NAMALWA (cell line): Measurements from ENCODE around the gene ATG9A.
A peak's percentile ranks its signal among the peaks of the same experiment; 100 is the strongest.
"Not testable (repeated sequence)": the region's sequence is repeated elsewhere in the genome, so short reads cannot be mapped to it uniquely, and the experiment has no call there.

ENCODE experiments used
- DNase-seq: peaks from one replicate; pipeline ENCODE4 v3.0.0-alpha.2; 2015; ENCODE audit warnings: low spot score

ATG9A gene, protein sequence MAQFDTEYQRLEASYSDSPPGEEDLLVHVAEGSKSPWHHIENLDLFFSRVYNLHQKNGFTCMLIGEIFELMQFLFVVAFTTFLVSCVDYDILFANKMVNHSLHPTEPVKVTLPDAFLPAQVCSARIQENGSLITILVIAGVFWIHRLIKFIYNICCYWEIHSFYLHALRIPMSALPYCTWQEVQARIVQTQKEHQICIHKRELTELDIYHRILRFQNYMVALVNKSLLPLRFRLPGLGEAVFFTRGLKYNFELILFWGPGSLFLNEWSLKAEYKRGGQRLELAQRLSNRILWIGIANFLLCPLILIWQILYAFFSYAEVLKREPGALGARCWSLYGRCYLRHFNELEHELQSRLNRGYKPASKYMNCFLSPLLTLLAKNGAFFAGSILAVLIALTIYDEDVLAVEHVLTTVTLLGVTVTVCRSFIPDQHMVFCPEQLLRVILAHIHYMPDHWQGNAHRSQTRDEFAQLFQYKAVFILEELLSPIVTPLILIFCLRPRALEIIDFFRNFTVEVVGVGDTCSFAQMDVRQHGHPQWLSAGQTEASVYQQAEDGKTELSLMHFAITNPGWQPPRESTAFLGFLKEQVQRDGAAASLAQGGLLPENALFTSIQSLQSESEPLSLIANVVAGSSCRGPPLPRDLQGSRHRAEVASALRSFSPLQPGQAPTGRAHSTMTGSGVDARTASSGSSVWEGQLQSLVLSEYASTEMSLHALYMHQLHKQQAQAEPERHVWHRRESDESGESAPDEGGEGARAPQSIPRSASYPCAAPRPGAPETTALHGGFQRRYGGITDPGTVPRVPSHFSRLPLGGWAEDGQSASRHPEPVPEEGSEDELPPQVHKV

DNA sequence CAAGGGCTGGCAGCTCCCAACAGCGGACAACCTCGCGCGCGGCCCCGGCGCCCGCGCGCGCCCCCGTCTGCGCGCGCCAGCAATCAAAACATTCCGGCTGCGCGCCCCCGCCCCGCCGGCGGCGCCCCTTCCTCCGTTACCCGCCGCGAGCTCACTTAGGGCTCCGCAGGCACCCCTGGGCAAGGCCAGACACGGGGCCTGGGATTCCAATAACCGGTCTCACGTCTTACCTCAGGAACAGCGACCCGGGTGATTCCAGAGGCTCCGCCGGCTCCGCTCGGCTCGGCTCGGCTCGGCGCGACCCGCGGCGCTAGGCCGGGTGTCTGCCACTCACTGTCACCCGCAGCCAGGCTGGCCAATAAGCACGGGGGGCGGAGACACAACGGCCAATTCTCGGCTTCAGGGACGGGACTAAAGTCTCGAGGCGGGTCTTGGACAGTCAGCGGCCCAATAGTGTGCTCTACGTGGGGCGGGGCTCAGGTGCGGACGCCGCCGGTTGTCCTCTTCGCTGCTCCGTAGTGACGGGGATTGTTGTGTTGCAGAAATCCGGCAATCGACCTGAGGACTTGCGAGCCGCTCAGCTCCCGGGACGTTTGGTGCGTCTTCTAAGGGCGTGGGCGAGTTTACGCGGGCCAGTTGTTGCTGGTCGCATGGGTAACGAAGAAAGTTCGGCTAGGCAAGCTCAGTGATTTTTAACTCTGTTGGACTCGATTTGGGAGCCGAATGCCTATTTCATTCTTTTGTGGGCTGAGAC, at the start of gene ATG9A, which contains the start of gene ANKZF1:
Gene ATG9A, minus strand, starts transcription at position 332 of the 754 bp plus-strand sequence. CDS start 1,612 bp downstream, outside the sequence.
Gene ANKZF1, plus strand, starts transcription at position 502 of the 754 bp plus-strand sequence. CDS start 452 bp downstream, outside the sequence.
- DNase-seq = peak; percentile 99

DNA sequence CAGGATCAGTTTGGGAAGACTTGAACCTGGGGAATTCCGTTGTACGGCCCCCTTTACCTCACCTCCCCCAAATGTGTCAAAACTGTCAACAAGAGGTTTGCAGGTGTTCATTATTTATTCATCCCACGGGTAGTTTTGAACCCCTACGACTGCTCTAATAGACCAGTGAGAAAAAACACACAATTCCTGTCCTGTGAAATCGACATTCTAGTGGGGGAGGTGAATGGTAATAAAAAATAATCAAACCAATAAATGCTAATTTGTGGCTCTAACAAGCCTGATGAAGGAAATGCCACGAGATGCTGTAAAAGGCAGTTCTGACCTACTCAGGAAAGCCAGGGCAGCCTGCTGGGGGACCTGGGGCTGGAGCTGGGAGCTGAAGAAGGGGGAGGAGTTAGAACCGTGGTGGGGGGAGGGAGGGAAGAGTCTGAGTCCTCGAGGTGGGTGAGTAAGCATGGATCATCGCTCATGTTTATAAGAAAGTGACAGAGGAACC, 49.3 kb upstream of the ATG9A start:
- DNase-seq = peak; percentile 82

DNA sequence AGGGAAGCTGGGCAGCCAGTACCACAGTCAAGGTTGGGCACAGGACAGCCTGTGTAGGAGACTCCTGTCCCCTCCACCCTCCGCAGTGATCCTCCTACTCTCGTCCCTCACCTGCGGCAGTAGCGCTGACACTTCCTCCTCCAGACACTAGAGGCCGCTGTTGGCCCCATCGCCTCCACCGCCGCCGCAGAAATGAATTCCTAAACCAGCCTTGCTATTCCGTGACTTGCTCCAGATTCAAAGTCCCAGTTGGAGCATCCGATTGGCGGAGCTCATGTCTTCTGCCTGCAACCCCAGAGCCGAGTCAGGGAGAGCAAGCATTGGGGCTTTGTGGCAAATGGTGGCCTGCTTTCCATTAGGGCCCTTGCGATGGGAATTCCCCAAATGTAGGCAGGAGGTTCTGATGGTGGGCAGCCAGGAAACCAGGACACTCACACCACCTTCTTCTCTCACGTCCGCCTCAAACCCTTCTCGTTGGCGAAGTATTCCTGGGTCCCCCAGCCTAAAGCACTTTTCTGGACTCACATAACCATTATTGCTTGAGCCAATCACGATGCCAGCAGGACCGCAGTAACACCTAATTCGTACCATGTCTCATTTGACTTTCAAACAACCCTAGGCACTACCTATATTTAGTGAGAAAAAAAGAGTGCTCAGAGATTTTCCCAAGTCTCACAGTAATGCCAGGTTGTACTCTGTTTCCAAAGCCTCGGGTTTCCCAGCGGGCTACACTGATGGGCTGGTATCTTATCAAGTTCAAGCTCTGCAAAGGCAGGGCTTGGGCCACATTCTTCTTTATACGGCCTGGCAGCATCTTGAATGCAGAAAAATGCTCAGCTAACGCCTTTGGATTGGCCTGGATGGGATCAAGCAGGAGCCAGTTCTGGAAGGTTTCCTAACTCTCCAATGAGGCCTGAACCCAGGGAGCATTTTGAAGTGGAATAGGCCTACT, 48.5 kb upstream of the ATG9A start:
- peak; percentile 84 for DNase-seq

- no peak for DNase-seq
These were observed 45.0 kb upstream of the ATG9A start for GRCh38 chr2:219274361-219274921.

DNA sequence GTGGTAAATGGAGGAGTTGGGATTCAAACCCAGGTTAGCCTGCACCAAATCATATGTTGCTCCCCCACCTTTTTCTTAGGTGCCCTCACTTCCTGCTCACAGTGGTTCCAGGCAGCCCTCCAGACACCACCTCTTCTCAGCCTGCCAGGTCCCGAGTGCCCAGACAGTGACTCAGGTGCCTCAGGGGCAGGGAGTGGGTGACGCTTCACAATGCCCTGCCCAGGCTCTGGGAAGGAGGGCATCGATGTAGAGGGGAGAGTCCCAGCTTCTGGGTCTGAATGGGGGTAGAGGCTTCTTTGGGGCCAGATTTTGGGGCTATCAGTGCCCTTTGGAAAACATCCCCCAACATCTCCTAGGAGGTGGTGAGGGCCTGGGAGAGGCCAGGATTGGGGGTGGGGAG, 44.5 kb upstream of the ATG9A start:
- no peak for DNase-seq

DNA sequence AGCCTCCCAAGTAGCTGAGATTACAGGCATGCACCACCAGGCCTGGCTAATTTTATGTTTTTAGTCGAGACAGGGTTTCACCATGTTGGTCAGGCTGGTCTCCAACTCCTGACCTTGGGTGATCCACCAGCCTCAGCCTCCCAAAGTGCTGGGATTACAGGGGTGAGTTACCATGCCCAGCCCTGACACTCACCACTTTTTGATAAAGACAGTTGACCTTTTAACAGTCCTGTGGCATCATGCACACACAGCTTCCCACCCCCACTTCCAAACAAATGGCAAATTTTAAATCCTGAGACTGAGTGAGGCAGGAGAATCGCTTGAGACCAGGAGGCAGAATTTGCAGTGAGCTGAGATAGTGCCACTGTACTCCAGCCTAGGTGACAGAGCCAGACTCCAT, 43.6 kb upstream of the ATG9A start:
- DNase-seq = no peak

DNA sequence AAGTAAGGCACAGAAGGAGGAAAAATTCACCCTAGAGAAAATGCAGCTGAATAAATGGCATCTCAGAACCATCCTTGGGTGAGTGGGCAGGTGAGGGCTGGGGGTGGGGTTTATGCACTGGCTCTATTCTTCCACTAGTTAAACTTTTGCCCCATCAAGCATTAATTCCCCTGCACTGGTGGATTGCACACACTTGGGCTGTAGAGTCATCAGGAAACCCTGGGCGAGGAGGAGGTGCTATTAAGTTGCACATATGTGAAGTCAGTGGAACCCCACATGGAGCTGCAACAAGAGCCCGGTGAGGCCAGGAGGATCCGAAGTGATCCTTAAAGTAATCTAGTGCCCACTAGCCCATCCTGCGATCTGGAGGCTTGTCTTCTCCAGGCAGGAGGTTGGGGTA, 42.9 kb upstream of the ATG9A start:
- DNase-seq = no peak

GRCh38 chr2:219271021-219271420, 41.6 kb upstream of the ATG9A start:
- DNase-seq = no peak

- DNase-seq = no peak
These were observed 40.6 kb upstream of the ATG9A start for GRCh38 chr2:219270055-219270372.

DNA sequence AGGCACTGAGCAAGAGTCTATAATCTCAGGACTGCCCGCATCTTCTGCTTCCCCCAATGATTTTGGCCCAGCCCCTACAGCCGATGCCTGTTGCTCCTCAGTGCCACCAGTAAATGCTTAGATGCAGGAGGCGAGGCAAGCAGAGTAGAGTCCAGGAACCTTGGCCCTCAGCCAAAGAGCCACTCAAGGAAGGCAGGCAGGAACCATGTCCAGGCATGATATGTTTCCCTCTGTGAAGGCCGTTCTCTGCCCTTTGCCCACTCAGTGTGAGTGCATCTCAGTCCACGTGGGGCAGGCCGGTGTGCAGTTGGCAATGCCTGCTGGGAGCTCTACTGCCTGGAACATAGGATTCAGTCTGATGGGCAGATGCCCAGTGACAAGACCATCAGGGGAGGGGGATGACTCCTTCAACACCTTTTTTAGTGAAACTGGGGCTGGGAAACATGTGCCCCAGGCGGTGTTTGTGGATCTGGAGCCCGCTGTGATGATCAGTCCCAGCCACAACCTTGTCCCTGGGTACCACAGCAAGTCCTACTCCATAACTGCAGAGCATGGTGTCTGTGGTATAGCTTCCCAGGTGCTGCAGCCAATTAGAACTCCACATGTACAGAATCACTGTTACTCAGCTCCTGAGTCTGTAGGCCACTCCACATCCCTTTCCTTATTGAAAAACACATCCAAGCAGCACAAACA, 40.1 kb upstream of the ATG9A start:
- no peak for DNase-seq

DNA sequence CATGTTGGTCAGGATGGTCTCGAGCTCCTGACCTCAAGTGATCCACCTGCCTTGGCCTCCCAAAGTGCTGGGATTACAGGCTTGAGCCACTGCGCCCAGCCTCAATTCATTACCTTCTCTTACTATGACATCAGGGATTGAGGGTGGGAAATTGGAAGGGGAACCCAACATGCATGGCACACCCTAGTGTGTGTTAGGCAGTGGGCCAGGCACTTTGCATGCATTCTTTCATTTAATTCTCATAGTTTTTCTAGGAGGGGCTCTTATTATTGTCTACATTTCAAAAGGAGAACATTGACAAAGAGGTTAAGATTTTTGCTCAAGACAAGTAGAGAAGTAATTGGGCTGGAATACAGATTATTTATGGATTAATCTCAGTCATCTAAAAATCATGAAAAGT, 38.9 kb upstream of the ATG9A start:
- DNase-seq = no peak

- no peak for DNase-seq
These were observed 37.5 kb upstream of the ATG9A start for GRCh38 chr2:219266886-219267285.

DNA sequence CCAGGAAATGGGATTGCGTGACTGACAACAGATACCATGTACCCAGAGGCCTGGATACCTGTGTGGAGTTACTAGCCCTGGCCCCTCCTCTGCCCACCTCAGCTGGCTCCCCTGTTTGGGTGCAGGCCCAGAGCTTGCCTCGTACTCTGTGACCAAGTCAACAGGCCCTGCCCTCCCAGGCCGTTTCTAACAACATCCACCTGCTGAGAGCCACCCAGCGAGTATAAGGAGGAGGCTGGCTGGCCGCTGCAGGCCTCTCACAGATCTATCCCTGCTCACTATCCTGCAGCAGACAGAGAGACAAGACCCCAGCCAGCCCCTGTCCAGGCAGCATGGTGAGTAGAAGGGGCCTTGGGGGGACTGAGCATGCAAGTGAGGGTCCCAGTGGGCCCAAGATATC, 36.8 kb upstream of the ATG9A start:
- no peak for DNase-seq

DNA sequence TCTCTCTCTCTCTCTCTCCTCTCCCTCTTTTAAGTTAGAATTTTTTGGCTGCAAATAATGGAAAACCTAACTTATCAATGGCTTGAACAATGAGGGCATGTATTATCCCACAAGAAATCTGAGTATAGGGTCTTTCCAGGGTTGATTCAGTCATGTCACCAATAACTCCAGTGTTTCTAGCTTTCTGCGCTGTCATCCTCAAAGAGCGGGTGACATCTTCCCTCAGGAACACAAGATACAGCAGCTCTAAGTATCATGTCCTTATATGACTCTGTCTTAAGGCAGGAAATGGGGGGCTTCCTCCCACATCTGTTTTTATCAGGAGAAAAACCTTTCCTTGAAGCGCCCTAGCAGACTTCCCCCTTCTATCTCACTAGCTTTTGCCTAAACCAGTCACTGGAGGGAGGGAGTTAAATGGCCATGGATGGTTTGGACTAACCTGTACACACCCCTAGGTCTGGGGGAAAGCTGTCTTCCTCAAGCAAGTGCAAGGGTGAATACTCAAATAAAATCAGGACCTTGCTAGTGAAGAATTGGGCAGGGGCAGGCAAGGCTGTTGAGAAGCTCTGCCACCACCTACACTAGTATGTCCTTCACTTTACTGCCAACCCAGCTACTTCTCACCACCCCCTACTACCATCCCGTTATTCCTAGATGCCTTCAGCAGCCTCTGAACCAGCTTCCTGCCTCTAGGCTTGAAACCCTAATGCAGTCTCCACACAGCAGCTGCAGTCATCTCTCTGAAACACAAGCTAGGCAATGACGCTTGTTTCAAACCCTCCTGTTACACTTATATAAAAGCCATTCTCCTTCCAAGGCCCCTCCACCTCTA, 31.8 kb upstream of the ATG9A start:
- DNase-seq = no peak

- not testable (repeated sequence) for DNase-seq
These were observed 29.5 kb upstream of the ATG9A start for GRCh38 chr2:219258942-219259341.

- peak; percentile 88 for DNase-seq
These were observed 25.3 kb upstream of the ATG9A start for GRCh38 chr2:219254590-219255201.

DNA sequence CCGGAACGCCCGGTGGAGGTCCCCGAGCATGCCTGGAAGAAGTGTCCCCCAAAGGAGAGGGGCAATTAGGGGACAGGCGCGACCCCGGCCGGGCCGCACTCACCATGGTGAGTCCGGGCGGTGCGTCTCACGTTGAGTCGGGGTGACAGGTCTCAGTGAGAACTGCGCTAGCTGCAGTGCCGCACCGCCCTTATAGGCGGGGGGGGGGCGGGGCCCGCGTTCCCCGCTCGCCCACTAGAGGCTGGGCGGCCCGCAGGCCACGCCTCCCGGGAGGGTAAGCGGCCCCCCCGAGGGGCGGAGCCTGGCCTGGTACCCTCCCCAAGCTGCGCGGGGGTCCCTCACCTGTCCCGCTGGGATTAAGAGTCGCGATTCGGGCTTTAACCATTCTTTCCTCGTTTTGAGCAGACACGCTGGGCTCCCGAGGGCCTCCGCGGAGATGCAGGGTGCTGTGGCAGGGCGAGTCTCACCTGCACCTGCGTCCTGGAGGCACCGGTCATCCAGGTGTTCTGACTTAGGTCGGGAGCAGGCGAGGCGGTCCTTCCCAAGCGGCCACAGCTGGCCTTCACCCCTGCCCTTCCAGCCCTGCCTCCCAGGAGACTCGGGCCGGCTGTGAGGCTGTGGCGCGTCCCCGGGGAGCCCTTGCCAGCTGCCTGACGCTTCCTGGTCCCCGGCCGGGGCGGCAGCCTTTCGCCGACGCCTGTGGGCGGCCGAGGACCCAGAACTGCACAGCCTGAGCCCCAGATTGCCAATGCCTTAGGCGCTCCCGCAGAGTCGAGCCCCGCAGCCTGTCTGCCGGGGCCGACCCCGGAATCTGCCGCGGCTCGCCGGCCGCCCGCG, 24.5 kb upstream of the ATG9A start, which contains the start of gene TUBA4A:
Gene TUBA4A, minus strand, starts transcription at position 166 of the 837 bp plus-strand sequence. Its CDS starts 60 bp downstream, at position 106.
- DNase-seq = peak; percentile 93
